ENCODE results near the gene OTC.

Gene OTC

GRCh38 chrX:38468563-38469157, 116.3 kb downstream of the OTC start:
- no peak for DNase-seq
